Measurements from ENCODE around the gene SLC3A2. TPM values are rescaled to one million over a fixed set of nuclear protein-coding genes. Genes with fewer than 3 reads are reported as not detected.

SLC3A2 gene
- total and polyA plus RNA-seq, 2 of the 13 experiments (the other 11 are each of a cell fraction or from before 2014, with no cell fraction given), result 213 to 226 TPM

DNA sequence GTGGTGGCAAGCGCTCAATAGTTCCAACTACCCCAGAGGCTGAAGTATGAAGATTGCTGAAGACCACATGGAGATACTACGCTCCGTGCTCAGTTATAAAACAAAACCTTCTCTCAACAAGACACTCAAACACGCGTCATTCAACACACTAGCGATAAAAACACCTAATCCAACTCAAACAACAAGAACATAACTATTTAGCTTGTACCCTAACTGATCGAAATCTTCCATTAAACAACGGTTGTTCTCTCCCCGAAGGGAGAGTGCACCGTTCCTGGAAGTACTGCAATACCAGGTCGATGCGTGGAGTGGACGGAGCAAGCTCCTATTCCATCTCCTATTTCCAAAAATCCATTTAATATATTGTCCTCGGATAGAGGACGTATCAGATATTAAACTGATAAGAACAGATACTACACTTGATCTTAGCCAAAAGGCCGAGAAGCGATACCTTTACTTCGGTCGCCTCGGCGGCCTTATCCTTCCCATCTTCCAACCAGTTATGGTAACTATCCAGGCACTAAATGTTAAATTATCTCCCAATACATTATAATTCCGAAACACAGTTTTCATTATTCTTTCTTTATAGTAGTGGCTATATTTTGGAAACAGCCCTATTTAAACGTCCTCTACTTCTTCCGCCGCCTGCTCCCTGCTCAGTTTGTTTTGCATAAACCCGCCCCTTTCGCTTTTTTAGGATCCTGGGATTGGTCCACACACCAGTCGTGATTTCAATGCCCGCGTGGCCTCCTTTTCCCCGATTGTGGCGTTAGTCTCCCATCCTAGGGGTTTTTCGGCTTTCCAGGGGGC is 39.1 kb upstream of the SLC3A2 start (continued):
- TF ChIP-seq SMYD3 (CRISPR knock-in tag; IDR thresholded peaks at IDR 0.05) (peak; percentile 84), ZNF354B (CRISPR knock-in tag; IDR thresholded peaks at IDR 0.05) (peak; percentile 66; the same call in 1 of the 2 replicates), TIGD3 (CRISPR knock-in tag; IDR thresholded peaks at IDR 0.05; ENCODE audit: borderline replicate concordance) (peak; percentile 81; the same call in 1 of the 2 replicates), GLI4 (CRISPR knock-in tag; IDR thresholded peaks at IDR 0.05; ENCODE audit: borderline replicate concordance) (no peak), ZNF414 (CRISPR knock-in tag; IDR thresholded peaks at IDR 0.05) (peak; percentile 77; the same call in 1 of the 2 replicates), ASH2L (IDR thresholded peaks at IDR 0.05; ENCODE audit: insufficient read length, low read depth, low read length) (no peak), NFYB (CRISPR knock-in tag; IDR thresholded peaks at IDR 0.05) (peak; percentile 68), ZFY (CRISPR knock-in tag; IDR thresholded peaks at IDR 0.05) (peak; percentile 49; the same call in 1 of the 2 replicates), ZNF570 (CRISPR knock-in tag; IDR thresholded peaks at IDR 0.05; ENCODE audit: borderline replicate concordance) (no peak; the same call in 1 of the 2 replicates), FIP1L1 (IDR thresholded peaks at IDR 0.05; ENCODE audit: borderline replicate concordance, insufficient read depth, low read depth, low read length) (no peak), ZNF616 (CRISPR knock-in tag; IDR thresholded peaks at IDR 0.05; ENCODE audit: low read depth) (no peak; the same call in 1 of the 2 replicates), MTA3 (CRISPR knock-in tag; IDR thresholded peaks at IDR 0.05) (no peak), ZNF619 (CRISPR knock-in tag; IDR thresholded peaks at IDR 0.05) (no peak), HDAC2 (CRISPR knock-in tag; IDR thresholded peaks at IDR 0.05) (peak; percentile 89), U2AF1 (optimal IDR thresholded peaks at IDR 0.05; ENCODE audit: low read depth, low read length) (no peak), ETV6 (CRISPR knock-in tag; conservative IDR thresholded peaks at IDR 0.05) (peak; percentile 98), FOSL2 (CRISPR knock-in tag; IDR thresholded peaks at IDR 0.05) (peak; percentile 80), MXI1 (IDR thresholded peaks at IDR 0.05; ENCODE audit: borderline replicate concordance, low read depth, low read length) (no peak; the same call in 1 of the 3 replicates)
- TF ChIP-seq, protein P1, sequence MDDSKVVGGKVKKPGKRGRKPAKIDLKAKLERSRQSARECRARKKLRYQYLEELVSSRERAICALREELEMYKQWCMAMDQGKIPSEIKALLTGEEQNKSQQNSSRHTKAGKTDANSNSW (CRISPR knock-in tag; IDR thresholded peaks at IDR 0.05; ENCODE audit: borderline replicate concordance), result 0 out of 2 replicates have a peak, but pooled peaks have one; percentile 38
- TF ChIP-seq, protein P2, sequence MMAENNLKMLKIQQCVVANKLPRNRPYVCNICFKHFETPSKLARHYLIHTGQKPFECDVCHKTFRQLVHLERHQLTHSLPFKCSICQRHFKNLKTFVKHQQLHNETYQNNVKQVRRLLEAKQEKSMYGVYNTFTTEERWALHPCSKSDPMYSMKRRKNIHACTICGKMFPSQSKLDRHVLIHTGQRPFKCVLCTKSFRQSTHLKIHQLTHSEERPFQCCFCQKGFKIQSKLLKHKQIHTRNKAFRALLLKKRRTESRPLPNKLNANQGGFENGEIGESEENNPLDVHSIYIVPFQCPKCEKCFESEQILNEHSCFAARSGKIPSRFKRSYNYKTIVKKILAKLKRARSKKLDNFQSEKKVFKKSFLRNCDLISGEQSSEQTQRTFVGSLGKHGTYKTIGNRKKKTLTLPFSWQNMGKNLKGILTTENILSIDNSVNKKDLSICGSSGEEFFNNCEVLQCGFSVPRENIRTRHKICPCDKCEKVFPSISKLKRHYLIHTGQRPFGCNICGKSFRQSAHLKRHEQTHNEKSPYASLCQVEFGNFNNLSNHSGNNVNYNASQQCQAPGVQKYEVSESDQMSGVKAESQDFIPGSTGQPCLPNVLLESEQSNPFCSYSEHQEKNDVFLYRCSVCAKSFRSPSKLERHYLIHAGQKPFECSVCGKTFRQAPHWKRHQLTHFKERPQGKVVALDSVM (CRISPR knock-in tag; IDR thresholded peaks at IDR 0.05), result no peak
- TF ChIP-seq, protein P3, sequence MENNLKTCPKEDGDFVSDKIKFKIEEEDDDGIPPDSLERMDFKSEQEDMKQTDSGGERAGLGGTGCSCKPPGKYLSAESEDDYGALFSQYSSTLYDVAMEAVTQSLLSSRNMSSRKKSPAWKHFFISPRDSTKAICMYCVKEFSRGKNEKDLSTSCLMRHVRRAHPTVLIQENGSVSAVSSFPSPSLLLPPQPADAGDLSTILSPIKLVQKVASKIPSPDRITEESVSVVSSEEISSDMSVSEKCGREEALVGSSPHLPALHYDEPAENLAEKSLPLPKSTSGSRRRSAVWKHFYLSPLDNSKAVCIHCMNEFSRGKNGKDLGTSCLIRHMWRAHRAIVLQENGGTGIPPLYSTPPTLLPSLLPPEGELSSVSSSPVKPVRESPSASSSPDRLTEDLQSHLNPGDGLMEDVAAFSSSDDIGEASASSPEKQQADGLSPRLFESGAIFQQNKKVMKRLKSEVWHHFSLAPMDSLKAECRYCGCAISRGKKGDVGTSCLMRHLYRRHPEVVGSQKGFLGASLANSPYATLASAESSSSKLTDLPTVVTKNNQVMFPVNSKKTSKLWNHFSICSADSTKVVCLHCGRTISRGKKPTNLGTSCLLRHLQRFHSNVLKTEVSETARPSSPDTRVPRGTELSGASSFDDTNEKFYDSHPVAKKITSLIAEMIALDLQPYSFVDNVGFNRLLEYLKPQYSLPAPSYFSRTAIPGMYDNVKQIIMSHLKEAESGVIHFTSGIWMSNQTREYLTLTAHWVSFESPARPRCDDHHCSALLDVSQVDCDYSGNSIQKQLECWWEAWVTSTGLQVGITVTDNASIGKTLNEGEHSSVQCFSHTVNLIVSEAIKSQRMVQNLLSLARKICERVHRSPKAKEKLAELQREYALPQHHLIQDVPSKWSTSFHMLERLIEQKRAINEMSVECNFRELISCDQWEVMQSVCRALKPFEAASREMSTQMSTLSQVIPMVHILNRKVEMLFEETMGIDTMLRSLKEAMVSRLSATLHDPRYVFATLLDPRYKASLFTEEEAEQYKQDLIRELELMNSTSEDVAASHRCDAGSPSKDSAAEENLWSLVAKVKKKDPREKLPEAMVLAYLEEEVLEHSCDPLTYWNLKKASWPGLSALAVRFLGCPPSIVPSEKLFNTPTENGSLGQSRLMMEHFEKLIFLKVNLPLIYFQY (CRISPR knock-in tag; IDR thresholded peaks at IDR 0.05; ENCODE audit: borderline replicate concordance), result peak; percentile 79
